DND-41 (cell line): ENCODE data around the gene IL12B.

ENCODE experiments used
- EZH2 ChIP-seq: IDR thresholded peaks from 3 replicates; pipeline ENCODE4 v1.6.1; 2012; ENCODE audit warnings: borderline replicate concordance, low read depth, mild to moderate bottlenecking, moderate library complexity, low read length, inconsistent platforms; ENCODE audit not compliant: severe bottlenecking
- TF ChIP-seq, protein P1 (sequence below): IDR thresholded peaks from 2 replicates; pipeline ENCODE4 v1.5.1; 2012; ENCODE audit warnings: borderline replicate concordance, low read length, moderate library complexity, mild to moderate bottlenecking; ENCODE audit not compliant: poor library complexity, severe bottlenecking; ENCODE audit errors: extremely low read depth

DNA sequence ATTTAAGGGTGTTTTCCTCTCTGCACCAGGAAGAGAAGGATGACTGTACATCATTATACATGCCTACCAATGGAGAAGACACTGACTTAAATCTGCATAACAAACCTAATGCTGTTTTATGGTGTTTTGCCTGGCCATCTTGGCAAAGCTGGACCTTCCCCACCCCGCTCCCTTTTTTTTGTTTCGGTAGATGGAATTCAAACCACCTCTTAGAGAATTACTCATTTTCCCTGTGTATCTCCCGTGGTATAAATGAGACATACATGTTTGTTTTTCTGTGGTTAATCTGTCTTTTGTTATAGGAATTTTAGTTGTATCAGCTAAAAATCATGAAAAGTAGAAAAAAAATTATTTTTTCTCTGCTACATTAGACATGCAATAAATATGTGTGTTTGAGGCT, 28.8 kb downstream of the IL12B start:
- TF ChIP-seq, protein P1, sequence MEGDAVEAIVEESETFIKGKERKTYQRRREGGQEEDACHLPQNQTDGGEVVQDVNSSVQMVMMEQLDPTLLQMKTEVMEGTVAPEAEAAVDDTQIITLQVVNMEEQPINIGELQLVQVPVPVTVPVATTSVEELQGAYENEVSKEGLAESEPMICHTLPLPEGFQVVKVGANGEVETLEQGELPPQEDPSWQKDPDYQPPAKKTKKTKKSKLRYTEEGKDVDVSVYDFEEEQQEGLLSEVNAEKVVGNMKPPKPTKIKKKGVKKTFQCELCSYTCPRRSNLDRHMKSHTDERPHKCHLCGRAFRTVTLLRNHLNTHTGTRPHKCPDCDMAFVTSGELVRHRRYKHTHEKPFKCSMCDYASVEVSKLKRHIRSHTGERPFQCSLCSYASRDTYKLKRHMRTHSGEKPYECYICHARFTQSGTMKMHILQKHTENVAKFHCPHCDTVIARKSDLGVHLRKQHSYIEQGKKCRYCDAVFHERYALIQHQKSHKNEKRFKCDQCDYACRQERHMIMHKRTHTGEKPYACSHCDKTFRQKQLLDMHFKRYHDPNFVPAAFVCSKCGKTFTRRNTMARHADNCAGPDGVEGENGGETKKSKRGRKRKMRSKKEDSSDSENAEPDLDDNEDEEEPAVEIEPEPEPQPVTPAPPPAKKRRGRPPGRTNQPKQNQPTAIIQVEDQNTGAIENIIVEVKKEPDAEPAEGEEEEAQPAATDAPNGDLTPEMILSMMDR, result no peak
- no peak for TF ChIP-seq EZH2
